MM.1S (cell line): ENCODE measurements around the gene RHBDL1.
"Not testable (repeated sequence)": the region's sequence is repeated elsewhere in the genome, so short reads cannot be mapped to it uniquely, and the experiment has no call there.

Experiments
- DNase-seq: peaks from one replicate; pipeline ENCODE4 v3.0.0-alpha.2; 2015
- H2AFZ ChIP-seq: fragments of 300-600 bp; sonication (generic); 2 replicates; pipeline ENCODE4 v1.6.0; 2016; ENCODE audit warnings: antibody characterized with exemption, low read length
- H3F3A ChIP-seq: fragments of 300-600 bp; sonication (generic); 2 replicates; pipeline ENCODE4 v1.6.1; 2016; ENCODE audit warnings: mild to moderate bottlenecking, antibody characterized with exemption, low read length, moderate library complexity, mixed read lengths; ENCODE audit not compliant: insufficient read depth
- H3K27ac ChIP-seq: fragments of 300-600 bp; sonication (generic); 2 replicates; pipeline ENCODE4 v1.5.1; 2016; ENCODE audit warnings: mild to moderate bottlenecking, low read length
- H3K27me3 ChIP-seq: fragments of 300-600 bp; sonication (generic); replicated peaks from 2 replicates; pipeline ENCODE4 v1.6.0; 2016; ENCODE audit warnings: low read length; ENCODE audit not compliant: insufficient read depth
- H3K36me3 ChIP-seq: fragments of 300-600 bp; sonication (generic); replicated peaks from 2 replicates; pipeline ENCODE4 v1.6.1; 2016; ENCODE audit warnings: mild to moderate bottlenecking, low read length, mixed read lengths; ENCODE audit not compliant: insufficient read depth
- H3K4me1 ChIP-seq: fragments of 300-600 bp; sonication (generic); 2 replicates; pipeline ENCODE4 v1.6.1; 2016; ENCODE audit warnings: low read length, mixed read lengths
- H3K4me2 ChIP-seq: fragments of 300-600 bp; sonication (generic); 2 replicates; pipeline ENCODE4 v1.6.0; 2016; ENCODE audit warnings: low read depth, low read length
- H3K4me3 ChIP-seq: fragments of 300-600 bp; sonication (generic); 2 replicates; pipeline ENCODE4 v1.5.1; 2016; ENCODE audit warnings: low read length, mixed read lengths
- H3K79me2 ChIP-seq: fragments of 300-600 bp; sonication (generic); 2 replicates; pipeline ENCODE4 v1.6.1; 2016; ENCODE audit warnings: mixed run types, low read length, mixed read lengths
- H3K9ac ChIP-seq: fragments of 300-600 bp; sonication (generic); 2 replicates; pipeline ENCODE4 v1.6.1; 2016; ENCODE audit warnings: low read length, mixed read lengths
- H3K9me2 ChIP-seq: fragments of 300-600 bp; sonication (generic); replicated peaks from 2 replicates; pipeline ENCODE4 v1.6.1; 2016; ENCODE audit warnings: mild to moderate bottlenecking, low read length, mixed read lengths; ENCODE audit not compliant: insufficient read depth
- H3K9me3 ChIP-seq: fragments of 300-600 bp; sonication (generic); replicated peaks from 2 replicates; pipeline ENCODE4 v1.6.1; 2016; ENCODE audit warnings: mild to moderate bottlenecking, low read length, mixed read lengths; ENCODE audit not compliant: insufficient read depth
- H4K20me1 ChIP-seq: fragments of 300-600 bp; sonication (generic); 2 replicates; pipeline ENCODE4 v1.6.1; 2016; ENCODE audit warnings: mild to moderate bottlenecking, low read length, moderate library complexity, mixed read lengths; ENCODE audit not compliant: insufficient read depth
- EZH2 ChIP-seq: fragments of 300-600 bp; sonication (generic); optimal IDR thresholded peaks from 2 replicates; pipeline ENCODE3; 2017; ENCODE audit warnings: low read depth, mild to moderate bottlenecking, antibody characterized with exemption, low read length, mixed read lengths
- EZH2phosphoT487 ChIP-seq: fragments of 300-600 bp; sonication (generic); IDR thresholded peaks from 2 replicates; pipeline ENCODE4 v1.6.1; 2018; ENCODE audit warnings: antibody characterized with exemption, low read length
- TF ChIP-seq, protein P1 (sequence below): fragments of 300-600 bp; sonication (generic); IDR thresholded peaks from 2 replicates; pipeline ENCODE4 v1.5.1; 2016; ENCODE audit warnings: antibody characterized with exemption, low read length, mixed read lengths

RHBDL1 gene

DNA sequence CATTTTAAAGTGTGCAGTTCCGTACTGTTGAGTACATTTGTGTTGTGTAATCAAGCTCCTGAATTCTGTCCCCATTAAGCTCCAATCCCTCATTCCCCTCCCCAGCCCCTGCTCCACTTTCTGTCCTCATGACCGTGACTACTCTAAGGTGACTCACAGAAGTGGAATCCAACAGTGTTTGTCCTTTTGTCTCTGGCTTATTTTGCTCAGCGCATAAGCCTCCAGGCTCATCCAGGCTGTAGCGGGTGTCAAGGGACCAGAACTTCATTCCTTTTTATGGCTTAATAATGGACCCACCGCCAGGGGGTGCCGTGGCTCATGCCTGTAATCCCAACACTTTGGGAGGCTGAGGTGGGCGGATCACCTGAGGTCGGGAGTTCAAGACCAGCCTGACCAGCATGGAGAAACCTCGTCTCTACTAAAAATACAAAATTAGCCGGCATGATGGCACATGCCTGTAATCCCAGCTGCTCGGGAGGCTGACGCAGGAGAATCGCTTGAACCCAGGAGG lies 37.3 kb downstream of the RHBDL1 start:
- not testable (repeated sequence) for H3K4me3 ChIP-seq, H3K27ac ChIP-seq, H3F3A ChIP-seq, H3K4me2 ChIP-seq, H3K9me3 ChIP-seq, H3K9ac ChIP-seq, H4K20me1 ChIP-seq, H3K36me3 ChIP-seq, H2AFZ ChIP-seq, H3K79me2 ChIP-seq, H3K9me2 ChIP-seq, H3K4me1 ChIP-seq
- peaks cover 51% of the 10 kb centered on the region for H3K27me3 ChIP-seq
- TF ChIP-seq, protein P1, sequence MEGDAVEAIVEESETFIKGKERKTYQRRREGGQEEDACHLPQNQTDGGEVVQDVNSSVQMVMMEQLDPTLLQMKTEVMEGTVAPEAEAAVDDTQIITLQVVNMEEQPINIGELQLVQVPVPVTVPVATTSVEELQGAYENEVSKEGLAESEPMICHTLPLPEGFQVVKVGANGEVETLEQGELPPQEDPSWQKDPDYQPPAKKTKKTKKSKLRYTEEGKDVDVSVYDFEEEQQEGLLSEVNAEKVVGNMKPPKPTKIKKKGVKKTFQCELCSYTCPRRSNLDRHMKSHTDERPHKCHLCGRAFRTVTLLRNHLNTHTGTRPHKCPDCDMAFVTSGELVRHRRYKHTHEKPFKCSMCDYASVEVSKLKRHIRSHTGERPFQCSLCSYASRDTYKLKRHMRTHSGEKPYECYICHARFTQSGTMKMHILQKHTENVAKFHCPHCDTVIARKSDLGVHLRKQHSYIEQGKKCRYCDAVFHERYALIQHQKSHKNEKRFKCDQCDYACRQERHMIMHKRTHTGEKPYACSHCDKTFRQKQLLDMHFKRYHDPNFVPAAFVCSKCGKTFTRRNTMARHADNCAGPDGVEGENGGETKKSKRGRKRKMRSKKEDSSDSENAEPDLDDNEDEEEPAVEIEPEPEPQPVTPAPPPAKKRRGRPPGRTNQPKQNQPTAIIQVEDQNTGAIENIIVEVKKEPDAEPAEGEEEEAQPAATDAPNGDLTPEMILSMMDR, result peak; percentile 30
- peak; percentile 42 for DNase-seq

GRCh38 chr16:714079-714478 lies 38.6 kb downstream of the RHBDL1 start:
- Histone ChIP-seq H3F3A (no peaks in the 10 kb centered on the region), H4K20me1 (no peaks in the 10 kb centered on the region), H3K27me3 (peaks cover 49% of the 10 kb centered on the region), H3K36me3 (no peaks in the 10 kb centered on the region), H2AFZ (no peak overlapping the region), H3K9ac (no peak overlapping the region), H3K9me2 (no peaks in the 10 kb centered on the region), H3K9me3 (no peaks in the 10 kb centered on the region), H3K4me3 (no peak overlapping the region), H3K27ac (no peak overlapping the region), H3K79me2 (no peaks in the 10 kb centered on the region), H3K4me2 (no peak overlapping the region), H3K4me1 (peaks cover 7% of the 10 kb centered on the region; the same call in 1 of the 2 replicates)
- no peak for DNase-seq
- TF ChIP-seq, protein P1, result no peak
- TF ChIP-seq EZH2phosphoT487, result no peak
- TF ChIP-seq EZH2, result no peak

GRCh38 chr16:714558-715476 lies 39.3 kb downstream of the RHBDL1 start, which contains the start of gene METRN:
TSS of gene METRN (plus strand) at chr16:715118. CDS start at chr16:715290, 172 bp downstream.
- Histone ChIP-seq H3K9ac (no peak within 1 kb of the TSS), H4K20me1 (no peaks in the 10 kb centered on the region), H3K79me2 (no peaks in the 10 kb centered on the region), H3K9me2 (no peaks in the 10 kb centered on the region), H3K4me2 (peak within 1 kb of the TSS; percentile 41; the same call in 1 of the 2 replicates), H3K9me3 (no peaks in the 10 kb centered on the region), H3F3A (peaks cover 2% of the 10 kb centered on the region; the same call in 1 of the 2 replicates), H3K4me1 (peaks cover 9% of the 10 kb centered on the region; the same call in 1 of the 2 replicates), H3K4me3 (no peak within 1 kb of the TSS), H3K36me3 (no peaks in the 10 kb centered on the region), H2AFZ (no peak within 1 kb of the TSS), H3K27ac (no peak within 1 kb of the TSS), H3K27me3 (peaks cover 42% of the 10 kb centered on the region)
- peak; percentile 72 for DNase-seq
- TF ChIP-seq EZH2phosphoT487 (no peak), EZH2 (no peak)
- TF ChIP-seq, protein P1, result no peak
